Smooth muscle cell (in vitro differentiated cells): ENCODE results near the gene NME4. TPM values are rescaled to one million over a fixed set of nuclear protein-coding genes. Genes with fewer than 3 reads are reported as not detected.
"Not testable (repeated sequence)": the region's sequence is repeated elsewhere in the genome, so short reads cannot be mapped to it uniquely, and the experiment has no call there.

Source experiments
- DNase-seq: peaks from one replicate; lab custom pipeline; 2025; ENCODE audit not compliant: unreplicated experiment; lab: John Stamatoyannopoulos, UW
- H2AFZ ChIP-seq: fragments of 200-600 bp; sonication (generic); 2 replicates; pipeline ENCODE4 v1.6.0; 2016; ENCODE audit warnings: antibody characterized with exemption, low read depth, mild to moderate bottlenecking
- H3F3A ChIP-seq: fragments of 200-600 bp; sonication (generic); 2 replicates; pipeline ENCODE4 v1.6.0; 2017; ENCODE audit warnings: antibody characterized with exemption, low read depth
- H3K27ac ChIP-seq: fragments of 200-600 bp; sonication (generic); 2 replicates; pipeline ENCODE4 v1.5.1; 2016; ENCODE audit warnings: low read depth, mild to moderate bottlenecking
- H3K27me3 ChIP-seq: fragments of 200-600 bp; sonication (generic); 2 replicates; pipeline ENCODE4 v1.6.1; 2016; ENCODE audit warnings: low read depth, mild to moderate bottlenecking
- H3K36me3 ChIP-seq: fragments of 200-600 bp; sonication (generic); 2 replicates; pipeline ENCODE4 v1.5.1; 2016; ENCODE audit warnings: low read depth
- H3K4me1 ChIP-seq: fragments of 200-600 bp; sonication (generic); 2 replicates; pipeline ENCODE4 v1.5.1; 2016; ENCODE audit warnings: low read depth
- H3K4me2 ChIP-seq: fragments of 200-600 bp; sonication (generic); 2 replicates; pipeline ENCODE4 v1.6.0; 2016; ENCODE audit warnings: mild to moderate bottlenecking
- H3K4me3 ChIP-seq: fragments of 200-600 bp; sonication (generic); 2 replicates; pipeline ENCODE4 v1.5.1; 2016; ENCODE audit warnings: mild to moderate bottlenecking
- H3K79me2 ChIP-seq: fragments of 200-600 bp; sonication (generic); 2 replicates; pipeline ENCODE4 v1.6.0; 2016; ENCODE audit warnings: low read depth, mild to moderate bottlenecking
- H3K9ac ChIP-seq: fragments of 200-600 bp; sonication (generic); 2 replicates; pipeline ENCODE4 v1.6.0; 2016; ENCODE audit warnings: low read depth
- H3K9me3 ChIP-seq: fragments of 200-600 bp; sonication (generic); replicated peaks from 2 replicates; pipeline ENCODE4 v1.5.1; 2016; ENCODE audit warnings: low read depth
- H4K20me1 ChIP-seq: fragments of 200-600 bp; sonication (generic); 2 replicates; pipeline ENCODE4 v1.6.0; 2016; ENCODE audit warnings: low read depth
- CTCF ChIP-seq: fragments of 200-600 bp; sonication (generic); IDR thresholded peaks from 2 replicates; pipeline ENCODE4 v1.5.1; 2017; ENCODE audit warnings: borderline replicate concordance, mild to moderate bottlenecking, antibody characterized with exemption; ENCODE audit not compliant: insufficient read depth, poor library complexity, severe bottlenecking
- WGBS: methylation state at CpG from one replicate; pipeline ENCODE4 v1.1.7; 2016; ENCODE audit warnings: low lambda C conversion rate; 5-methylcytosine and 5-hydroxymethylcytosine counted together
- polyA plus RNA-seq: library from polyadenylated mRNA; unstranded; fragments of >200 nt; fragmentation: Nextera tagmentation; extraction: Ambion mirVana; gene quantifications from 2 replicates; pipeline ENCODE4 v1.2.1, GENCODE V29; 2016
- total RNA-seq: library from RNA; depleted of rRNA; stranded (reverse); fragments of >200 nt; gene quantifications from 2 replicates; pipeline ENCODE4 v1.2.3, GENCODE V29; 2014

Gene NME4
- total RNA-seq (189 and 218 TPM in 2 replicates), polyA plus RNA-seq (421 and 523 TPM in 2 replicates)

- Histone ChIP-seq H4K20me1 (no peaks in the 10 kb centered on the region), H3K4me2 (peak within 1 kb of the TSS; percentile 91), H3K79me2 (peaks cover 6% of the 10 kb centered on the region), H2AFZ (peak within 1 kb of the TSS; percentile 44), H3K4me1 (peaks cover 4% of the 10 kb centered on the region), H3K4me3 (peak within 1 kb of the TSS; percentile 80), H3K27ac (peak within 1 kb of the TSS; percentile 31), H3K27me3 (no peaks in the 10 kb centered on the region), H3K36me3 (no peaks in the 10 kb centered on the region), H3F3A (peaks cover 35% of the 10 kb centered on the region), H3K9ac (no peak within 1 kb of the TSS), H3K9me3 (no peaks in the 10 kb centered on the region)
- WGBS = 2% methylated on average over 22 of the region's 75 CpGs
- DNase-seq = no peak
- TF ChIP-seq CTCF = no peak
Measured at GRCh38 chr16:397135-397661, at the start of gene NME4. NME4 (plus strand) TSS chr16:397199; CDS start chr16:397223, 24 bp downstream.

DNA sequence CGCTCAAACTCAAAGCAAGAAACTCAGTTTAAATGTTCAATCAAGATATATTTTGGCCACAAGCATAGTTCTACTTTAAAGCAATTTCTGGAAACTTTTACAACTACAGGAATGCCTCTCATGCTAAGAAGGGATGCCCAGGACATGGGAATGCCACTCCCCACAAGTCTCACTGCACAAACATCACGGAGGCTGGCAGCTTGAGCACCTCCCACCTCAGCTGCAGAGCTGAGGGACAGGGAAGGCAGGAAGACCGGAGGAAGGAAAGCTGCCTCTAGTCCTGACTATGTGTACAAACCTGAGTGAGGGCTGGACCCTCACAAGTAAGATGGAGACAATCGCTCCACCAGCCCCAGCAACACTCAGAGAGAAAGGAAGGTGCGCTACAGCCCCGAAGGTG lies 49.8 kb upstream of the NME4 start:
- H3K9me3 ChIP-seq = no peaks in the 10 kb centered on the region
- peaks cover 7% of the 10 kb centered on the region for H3K4me1 ChIP-seq
- no peak overlapping the region for H3K4me2 ChIP-seq
- H3K36me3 ChIP-seq = no peaks in the 10 kb centered on the region
- 95% methylated on average over 6 of the region's 6 CpGs for WGBS
- DNase-seq = no peak
- H2AFZ ChIP-seq = no peak overlapping the region
- no peaks in the 10 kb centered on the region for H3K27me3 ChIP-seq
- H3K79me2 ChIP-seq = peaks cover 87% of the 10 kb centered on the region
- peaks cover 95% of the 10 kb centered on the region for H4K20me1 ChIP-seq
- H3F3A ChIP-seq = peaks cover 9% of the 10 kb centered on the region
- no peak overlapping the region for H3K27ac ChIP-seq
- H3K9ac ChIP-seq = no peak overlapping the region
- no peak overlapping the region for H3K4me3 ChIP-seq
- no peak for TF ChIP-seq CTCF

- WGBS = 96% methylated on average over 10 of the region's 10 CpGs
- not testable (repeated sequence) for H3K27me3 ChIP-seq, H3K36me3 ChIP-seq, H3K9me3 ChIP-seq, H2AFZ ChIP-seq, H3F3A ChIP-seq, H3K4me2 ChIP-seq, DNase-seq, H3K4me3 ChIP-seq, H3K9ac ChIP-seq, H3K4me1 ChIP-seq, H3K27ac ChIP-seq
- H3K79me2 ChIP-seq = peaks cover 74% of the 10 kb centered on the region
- peaks cover 82% of the 10 kb centered on the region for H4K20me1 ChIP-seq
Measured at GRCh38 chr16:348495-348894, 48.5 kb upstream of the NME4 start.

DNA sequence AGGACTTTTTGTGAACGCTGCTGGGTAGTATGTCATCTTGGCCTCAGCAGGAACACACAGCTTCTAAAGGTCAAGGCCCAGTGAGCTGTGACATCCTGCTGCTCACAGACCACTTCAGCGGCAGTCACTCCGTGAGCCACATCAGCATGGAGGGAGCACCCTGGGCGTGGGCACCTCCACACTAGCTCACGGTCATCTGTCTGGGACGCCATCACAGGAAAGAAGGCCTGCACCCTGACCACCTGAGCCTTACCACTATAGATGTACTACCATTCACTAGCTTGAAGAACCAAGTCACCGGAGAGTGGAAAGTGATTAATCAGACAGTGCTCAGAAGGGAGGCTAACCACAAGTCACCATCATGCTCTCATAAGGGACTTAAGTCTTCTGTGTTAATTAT lies 47.8 kb upstream of the NME4 start:
- peaks cover 9% of the 10 kb centered on the region for H3F3A ChIP-seq
- no peak for TF ChIP-seq CTCF
- 88% methylated on average over 7 of the region's 7 CpGs for WGBS
- no peak for DNase-seq
- no peak overlapping the region for H2AFZ ChIP-seq
- H3K4me1 ChIP-seq = peaks cover 7% of the 10 kb centered on the region
- no peaks in the 10 kb centered on the region for H3K27me3 ChIP-seq
- peaks cover 67% of the 10 kb centered on the region for H3K79me2 ChIP-seq
- peaks cover 75% of the 10 kb centered on the region for H4K20me1 ChIP-seq
- no peak overlapping the region for H3K9ac ChIP-seq
- no peak overlapping the region for H3K4me2 ChIP-seq
- no peaks in the 10 kb centered on the region for H3K9me3 ChIP-seq
- H3K4me3 ChIP-seq = no peak overlapping the region
- H3K27ac ChIP-seq = no peak overlapping the region
- H3K36me3 ChIP-seq = no peaks in the 10 kb centered on the region
